ENCODE results near the gene GTPBP10.

GTPBP10 gene

GRCh38 chr7:90346336-90347125 lies at the start of gene GTPBP10:
TSS of gene GTPBP10 (plus strand) at chr7:90346716. CDS start at chr7:90346742, 26 bp downstream.
- no peaks in the 10 kb centered on the region for H3K9me3 ChIP-seq (ENCODE audit: control insufficient read depth, low read length)
- H3K36me3 ChIP-seq (ENCODE audit: control insufficient read depth, insufficient read depth, low read length, severe bottlenecking) = no peaks in the 10 kb centered on the region
- H3K27me3 ChIP-seq (replicated peaks; ENCODE audit: control insufficient read depth, insufficient read depth, low read length) = no peaks in the 10 kb centered on the region
- DNase-seq (ENCODE audit: low read depth) = peak; percentile 98
- H3K4me1 ChIP-seq (ENCODE audit: control insufficient read depth, insufficient read depth, low read length) = peaks cover 18% of the 10 kb centered on the region
- H3K9ac ChIP-seq (ENCODE audit: low read length) = peak within 1 kb of the TSS; percentile 98
- peak within 1 kb of the TSS; percentile 98 for H3K4me3 ChIP-seq (ENCODE audit: low read length)

- H3K9ac ChIP-seq (ENCODE audit: low read length) = no peak overlapping the region
- DNase-seq (ENCODE audit: low read depth) = peak; percentile 83
- H3K36me3 ChIP-seq (ENCODE audit: control insufficient read depth, insufficient read depth, low read length, severe bottlenecking) = peaks cover 8% of the 10 kb centered on the region
- H3K27me3 ChIP-seq (replicated peaks; ENCODE audit: control insufficient read depth, insufficient read depth, low read length) = no peaks in the 10 kb centered on the region
- no peaks in the 10 kb centered on the region for H3K9me3 ChIP-seq (ENCODE audit: control insufficient read depth, low read length)
- no peak overlapping the region for H3K4me3 ChIP-seq (ENCODE audit: low read length)
- H3K4me1 ChIP-seq (ENCODE audit: control insufficient read depth, insufficient read depth, low read length) = peaks cover 7% of the 10 kb centered on the region
These were observed 48.1 kb upstream of the GTPBP10 start for GRCh38 chr7:90298145-90299038.

DNA sequence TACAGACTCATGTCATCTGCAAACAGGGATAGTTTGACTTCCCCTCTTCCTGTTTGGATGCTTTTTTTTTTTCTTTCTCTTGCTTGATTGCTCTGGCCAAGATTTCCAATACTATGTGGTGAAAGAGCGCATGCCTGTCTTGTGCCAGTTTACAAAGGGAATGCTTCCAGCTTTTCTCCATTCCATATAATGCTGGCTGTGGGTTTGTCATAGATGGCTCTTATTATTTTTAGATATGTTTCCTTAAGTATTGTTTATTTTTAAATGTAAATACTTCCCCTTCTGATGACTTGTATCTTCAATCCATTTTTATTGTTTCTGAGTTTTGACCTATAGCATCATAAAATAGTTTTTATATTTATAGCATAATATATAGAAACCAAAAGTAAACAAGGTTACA lies 43.3 kb upstream of the GTPBP10 start:
- H3K9me3 ChIP-seq (ENCODE audit: control insufficient read depth, low read length) = no peaks in the 10 kb centered on the region
- no peak overlapping the region for H3K9ac ChIP-seq (ENCODE audit: low read length)
- DNase-seq (ENCODE audit: low read depth) = no peak
- peaks cover 7% of the 10 kb centered on the region for H3K36me3 ChIP-seq (ENCODE audit: control insufficient read depth, insufficient read depth, low read length, severe bottlenecking)
- H3K4me3 ChIP-seq (ENCODE audit: low read length) = no peak overlapping the region
- H3K4me1 ChIP-seq (ENCODE audit: control insufficient read depth, insufficient read depth, low read length) = peaks cover 19% of the 10 kb centered on the region
- H3K27me3 ChIP-seq (replicated peaks; ENCODE audit: control insufficient read depth, insufficient read depth, low read length) = no peaks in the 10 kb centered on the region

DNA sequence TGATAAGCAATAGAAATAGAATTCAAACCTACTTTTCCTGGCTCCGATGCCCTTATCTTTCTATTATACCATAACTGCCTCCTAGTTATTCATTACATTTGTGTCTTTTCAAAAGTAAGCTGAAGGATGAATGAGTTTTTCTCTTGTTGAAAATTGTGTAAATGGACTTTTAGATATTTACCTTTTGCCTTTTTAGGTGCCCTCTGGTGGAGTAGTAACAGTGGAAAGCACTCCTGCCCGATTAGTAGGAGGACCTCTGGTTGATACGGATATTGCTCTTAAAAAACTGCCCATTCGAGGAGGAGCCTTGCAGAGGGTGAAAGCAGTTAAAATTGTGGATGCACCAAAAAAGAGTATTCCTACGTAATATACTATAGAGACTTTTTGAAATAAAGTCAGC lies 36.6 kb upstream of the GTPBP10 start:
- H3K4me1 ChIP-seq (ENCODE audit: control insufficient read depth, insufficient read depth, low read length) = no peaks in the 10 kb centered on the region
- no peak overlapping the region for H3K4me3 ChIP-seq (ENCODE audit: low read length)
- H3K36me3 ChIP-seq (ENCODE audit: control insufficient read depth, insufficient read depth, low read length, severe bottlenecking) = peaks cover 32% of the 10 kb centered on the region
- DNase-seq (ENCODE audit: low read depth) = no peak
- H3K9me3 ChIP-seq (ENCODE audit: control insufficient read depth, low read length) = no peaks in the 10 kb centered on the region
- H3K9ac ChIP-seq (ENCODE audit: low read length) = no peak overlapping the region
- H3K27me3 ChIP-seq (replicated peaks; ENCODE audit: control insufficient read depth, insufficient read depth, low read length) = no peaks in the 10 kb centered on the region

DNA sequence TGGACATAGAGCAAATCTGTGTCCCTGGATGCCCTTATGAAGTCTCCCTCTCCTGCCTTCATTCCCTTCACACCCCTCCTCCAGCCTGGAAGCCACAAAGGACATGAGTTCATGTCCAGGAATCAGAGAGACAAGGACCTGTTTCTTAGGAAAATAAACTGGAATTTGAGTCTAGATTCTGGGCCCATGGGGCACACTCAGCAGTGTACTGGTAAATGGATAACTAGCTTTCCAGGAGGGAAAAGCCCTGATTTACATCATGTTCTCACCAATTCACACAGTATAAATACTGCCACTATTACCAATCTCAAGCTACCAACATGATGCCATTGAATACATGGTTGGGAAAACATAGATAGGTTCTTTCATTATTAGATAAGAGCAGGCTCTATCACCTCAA lies 35.3 kb upstream of the GTPBP10 start:
- Histone ChIP-seq H3K9me3 (ENCODE audit: control insufficient read depth, low read length) (no peaks in the 10 kb centered on the region), H3K36me3 (ENCODE audit: control insufficient read depth, insufficient read depth, low read length, severe bottlenecking) (peaks cover 32% of the 10 kb centered on the region), H3K9ac (ENCODE audit: low read length) (no peak overlapping the region), H3K4me3 (ENCODE audit: low read length) (no peak overlapping the region), H3K4me1 (ENCODE audit: control insufficient read depth, insufficient read depth, low read length) (no peaks in the 10 kb centered on the region), H3K27me3 (replicated peaks; ENCODE audit: control insufficient read depth, insufficient read depth, low read length) (no peaks in the 10 kb centered on the region)
- no peak for DNase-seq (ENCODE audit: low read depth)

- Histone ChIP-seq H3K4me3 (ENCODE audit: low read length) (no peak overlapping the region), H3K9ac (ENCODE audit: low read length) (no peak overlapping the region), H3K4me1 (ENCODE audit: control insufficient read depth, insufficient read depth, low read length) (no peaks in the 10 kb centered on the region), H3K36me3 (ENCODE audit: control insufficient read depth, insufficient read depth, low read length, severe bottlenecking) (peaks cover 30% of the 10 kb centered on the region), H3K9me3 (ENCODE audit: control insufficient read depth, low read length) (no peaks in the 10 kb centered on the region), H3K27me3 (replicated peaks; ENCODE audit: control insufficient read depth, insufficient read depth, low read length) (no peaks in the 10 kb centered on the region)
- peak; percentile 6 for DNase-seq (ENCODE audit: low read depth)
These were observed 33.8 kb upstream of the GTPBP10 start for GRCh38 chr7:90312745-90313144.

DNA sequence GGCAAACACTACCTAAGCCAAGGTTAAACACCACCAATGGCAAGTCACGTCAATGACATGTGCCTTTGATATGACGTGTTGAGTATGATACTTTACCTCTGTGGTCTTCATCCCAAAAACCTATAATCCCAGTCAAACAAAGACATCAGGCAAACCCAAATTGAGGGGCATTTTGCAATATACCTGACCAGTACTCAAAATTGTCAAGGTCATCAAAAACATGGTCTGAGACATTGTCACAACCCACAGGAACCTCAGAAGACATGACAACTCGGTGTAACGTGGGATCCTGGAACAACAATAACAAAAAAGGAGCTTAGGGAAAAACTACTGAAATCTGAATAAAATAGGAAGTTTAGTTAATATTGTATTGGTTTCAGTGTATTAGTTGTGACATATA lies 32.6 kb upstream of the GTPBP10 start:
- Histone ChIP-seq H3K4me3 (ENCODE audit: low read length) (no peak overlapping the region), H3K9me3 (ENCODE audit: control insufficient read depth, low read length) (no peaks in the 10 kb centered on the region), H3K36me3 (ENCODE audit: control insufficient read depth, insufficient read depth, low read length, severe bottlenecking) (peaks cover 20% of the 10 kb centered on the region), H3K9ac (ENCODE audit: low read length) (no peak overlapping the region), H3K4me1 (ENCODE audit: control insufficient read depth, insufficient read depth, low read length) (no peaks in the 10 kb centered on the region), H3K27me3 (replicated peaks; ENCODE audit: control insufficient read depth, insufficient read depth, low read length) (no peaks in the 10 kb centered on the region)
- DNase-seq (ENCODE audit: low read depth) = no peak

DNA sequence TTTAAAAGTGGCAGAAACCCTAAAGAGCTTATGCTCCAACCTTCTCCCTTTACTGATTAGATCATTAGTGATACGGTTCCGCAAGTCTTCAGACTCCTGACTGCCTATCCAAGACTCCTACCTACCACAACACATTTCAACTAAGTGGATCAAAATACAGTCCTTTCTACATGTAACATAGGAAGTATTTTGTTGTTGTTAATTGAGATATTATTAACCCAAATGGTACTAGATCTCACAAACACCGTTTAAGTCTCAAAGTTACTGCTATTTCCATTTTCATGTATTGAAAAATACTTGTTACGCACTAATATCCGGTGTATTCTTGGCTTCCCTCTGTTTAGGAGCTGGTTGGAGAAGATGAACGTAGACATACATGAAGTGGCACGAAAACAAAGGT lies 26.5 kb upstream of the GTPBP10 start:
- Histone ChIP-seq H3K4me1 (ENCODE audit: control insufficient read depth, insufficient read depth, low read length) (no peaks in the 10 kb centered on the region), H3K27me3 (replicated peaks; ENCODE audit: control insufficient read depth, insufficient read depth, low read length) (peaks cover 9% of the 10 kb centered on the region), H3K9me3 (ENCODE audit: control insufficient read depth, low read length) (no peaks in the 10 kb centered on the region), H3K9ac (ENCODE audit: low read length) (no peak overlapping the region), H3K4me3 (ENCODE audit: low read length) (no peak overlapping the region), H3K36me3 (ENCODE audit: control insufficient read depth, insufficient read depth, low read length, severe bottlenecking) (no peaks in the 10 kb centered on the region)
- no peak for DNase-seq (ENCODE audit: low read depth)

DNA sequence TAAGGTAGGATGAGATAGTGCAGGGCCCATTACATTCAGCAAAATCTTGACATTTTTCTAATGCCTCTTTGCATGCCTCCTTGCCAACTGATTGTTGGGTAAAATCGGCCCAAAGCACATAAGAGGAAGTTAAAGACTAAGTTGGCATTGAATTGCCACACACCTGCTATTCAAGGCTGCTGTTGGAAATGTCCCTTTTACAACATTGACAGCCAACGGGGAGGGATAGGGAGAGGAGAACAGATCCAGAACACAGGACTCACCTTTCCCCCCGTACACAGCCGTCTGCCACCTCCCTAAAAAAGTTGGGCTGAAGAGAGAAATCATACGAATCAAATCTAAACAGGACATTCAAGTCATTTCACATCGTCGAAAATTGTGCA lies 26.1 kb upstream of the GTPBP10 start:
- H3K9ac ChIP-seq (ENCODE audit: low read length) = no peak overlapping the region
- no peaks in the 10 kb centered on the region for H3K4me1 ChIP-seq (ENCODE audit: control insufficient read depth, insufficient read depth, low read length)
- H3K36me3 ChIP-seq (ENCODE audit: control insufficient read depth, insufficient read depth, low read length, severe bottlenecking) = no peaks in the 10 kb centered on the region
- H3K27me3 ChIP-seq (replicated peaks; ENCODE audit: control insufficient read depth, insufficient read depth, low read length) = peaks cover 9% of the 10 kb centered on the region
- H3K9me3 ChIP-seq (ENCODE audit: control insufficient read depth, low read length) = no peaks in the 10 kb centered on the region
- peak overlapping the region; percentile 73 for H3K4me3 ChIP-seq (ENCODE audit: low read length)
- no peak for DNase-seq (ENCODE audit: low read depth)

DNA sequence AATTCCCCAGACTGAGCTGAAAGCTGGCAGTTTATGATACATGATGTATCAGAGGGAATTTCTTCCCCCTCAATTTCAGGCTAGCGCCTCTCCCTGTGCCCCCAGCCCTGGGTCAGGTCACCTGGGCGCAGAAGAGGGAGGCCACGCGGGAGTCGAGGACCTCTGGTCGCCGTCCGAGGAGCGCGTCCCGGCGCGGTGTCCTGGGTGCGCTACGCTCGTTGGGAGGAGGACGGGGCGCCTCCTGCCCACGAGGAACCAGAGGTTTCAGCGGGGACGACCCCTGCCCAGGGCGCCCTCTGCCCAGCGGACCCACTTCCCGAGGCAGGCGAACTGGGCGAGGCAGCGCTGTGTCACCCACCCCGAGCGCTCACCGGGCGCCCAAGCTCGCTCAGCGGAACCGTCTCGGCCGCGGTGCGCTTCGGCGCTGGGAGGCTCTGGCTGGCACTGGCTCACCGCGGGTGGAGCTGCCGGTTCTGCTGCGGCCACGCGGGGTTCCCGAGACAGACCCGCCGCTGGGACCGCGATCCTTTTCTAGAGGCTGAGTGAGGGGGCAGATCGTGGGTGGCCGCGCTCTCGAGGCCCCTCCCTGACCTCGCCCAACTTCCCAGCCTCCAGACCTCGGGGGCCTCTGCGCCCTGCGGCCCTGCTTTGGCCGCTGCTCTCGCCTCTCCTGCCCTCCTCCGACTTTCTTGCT lies 25.6 kb upstream of the GTPBP10 start, which contains the start of gene FAM237B:
Gene FAM237B (minus strand): TSS at position 504 of the 694 bp plus-strand sequence. CDS start 1,556 bp downstream, outside the sequence.
- H3K4me3 ChIP-seq (ENCODE audit: low read length) = peak within 1 kb of the TSS; percentile 73
- peak; percentile 51 for DNase-seq (ENCODE audit: low read depth)
- no peaks in the 10 kb centered on the region for H3K9me3 ChIP-seq (ENCODE audit: control insufficient read depth, low read length)
- no peak within 1 kb of the TSS for H3K9ac ChIP-seq (ENCODE audit: low read length)
- no peaks in the 10 kb centered on the region for H3K36me3 ChIP-seq (ENCODE audit: control insufficient read depth, insufficient read depth, low read length, severe bottlenecking)
- H3K4me1 ChIP-seq (ENCODE audit: control insufficient read depth, insufficient read depth, low read length) = no peaks in the 10 kb centered on the region
- H3K27me3 ChIP-seq (replicated peaks; ENCODE audit: control insufficient read depth, insufficient read depth, low read length) = peaks cover 9% of the 10 kb centered on the region

DNA sequence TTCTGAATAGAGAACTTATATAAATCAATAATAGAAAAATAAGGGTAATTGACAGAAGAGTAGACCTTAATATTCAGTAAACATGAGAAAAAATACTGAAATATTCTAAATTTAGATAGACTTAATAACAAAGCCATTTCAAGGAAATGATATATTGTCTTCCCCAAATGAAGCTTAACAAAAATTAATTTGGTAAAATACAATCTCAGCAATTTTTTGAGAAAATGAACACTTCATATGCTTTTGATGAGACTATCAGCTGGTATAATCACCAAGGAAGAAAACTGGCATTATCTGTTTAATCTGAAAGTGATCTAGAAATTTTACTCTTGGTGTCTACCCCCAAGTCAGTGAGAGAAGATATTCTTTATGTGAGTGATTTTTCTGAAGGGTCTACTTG lies 23.7 kb upstream of the GTPBP10 start:
- no peak for DNase-seq (ENCODE audit: low read depth)
- H3K4me1 ChIP-seq (ENCODE audit: control insufficient read depth, insufficient read depth, low read length) = no peaks in the 10 kb centered on the region
- H3K36me3 ChIP-seq (ENCODE audit: control insufficient read depth, insufficient read depth, low read length, severe bottlenecking) = no peaks in the 10 kb centered on the region
- H3K4me3 ChIP-seq (ENCODE audit: low read length) = no peak overlapping the region
- peaks cover 9% of the 10 kb centered on the region for H3K27me3 ChIP-seq (replicated peaks; ENCODE audit: control insufficient read depth, insufficient read depth, low read length)
- H3K9ac ChIP-seq (ENCODE audit: low read length) = no peak overlapping the region
- H3K9me3 ChIP-seq (ENCODE audit: control insufficient read depth, low read length) = no peaks in the 10 kb centered on the region

All from adipocyte (in vitro differentiated cells).